Suprapubic skin (tissue), 3 donors: ENCODE results near the gene G6PC3.

ENCODE experiments used
- CTCF ChIP-seq, 2 donors: fragments of 200-600 bp in 1 of 2; fragments of 450-650 bp in 1 of 2; sonication (generic) in 1 of 2; IDR thresholded peaks; one replicate each; pipeline ENCODE4 v1.5.1; 2016 to 2019; ENCODE audit warnings: antibody characterized with exemption in 2 of 2, mild to moderate bottlenecking in 1 of 2, moderate library complexity in 1 of 2
- EP300 ChIP-seq: sonication (generic); formaldehyde crosslinking; IDR thresholded peaks from one replicate; pipeline ENCODE4 v1.6.1; 2017; ENCODE audit warnings: antibody characterized with exemption
- POLR2A ChIP-seq, 2 donors: fragments of 450-650 bp; IDR thresholded peaks; one replicate each; pipeline ENCODE4 v1.6.1; 2017; ENCODE audit warnings: antibody characterized with exemption in 2 of 2, mild to moderate bottlenecking in 2 of 2, moderate library complexity in 2 of 2

- TF ChIP-seq CTCF (IDR thresholded peaks at IDR 0.05) (no peak), POLR2A (IDR thresholded peaks at IDR 0.05) (no peak), EP300 (no peak)
Observed at GRCh38 chr17:44078412-44078811, 7.9 kb downstream of the G6PC3 start.
